ENCODE results near the gene PCDH8.
"Not testable (repeated sequence)": the region's sequence is repeated elsewhere in the genome, so short reads cannot be mapped to it uniquely, and the experiment has no call there.

The PCDH8 gene

DNA sequence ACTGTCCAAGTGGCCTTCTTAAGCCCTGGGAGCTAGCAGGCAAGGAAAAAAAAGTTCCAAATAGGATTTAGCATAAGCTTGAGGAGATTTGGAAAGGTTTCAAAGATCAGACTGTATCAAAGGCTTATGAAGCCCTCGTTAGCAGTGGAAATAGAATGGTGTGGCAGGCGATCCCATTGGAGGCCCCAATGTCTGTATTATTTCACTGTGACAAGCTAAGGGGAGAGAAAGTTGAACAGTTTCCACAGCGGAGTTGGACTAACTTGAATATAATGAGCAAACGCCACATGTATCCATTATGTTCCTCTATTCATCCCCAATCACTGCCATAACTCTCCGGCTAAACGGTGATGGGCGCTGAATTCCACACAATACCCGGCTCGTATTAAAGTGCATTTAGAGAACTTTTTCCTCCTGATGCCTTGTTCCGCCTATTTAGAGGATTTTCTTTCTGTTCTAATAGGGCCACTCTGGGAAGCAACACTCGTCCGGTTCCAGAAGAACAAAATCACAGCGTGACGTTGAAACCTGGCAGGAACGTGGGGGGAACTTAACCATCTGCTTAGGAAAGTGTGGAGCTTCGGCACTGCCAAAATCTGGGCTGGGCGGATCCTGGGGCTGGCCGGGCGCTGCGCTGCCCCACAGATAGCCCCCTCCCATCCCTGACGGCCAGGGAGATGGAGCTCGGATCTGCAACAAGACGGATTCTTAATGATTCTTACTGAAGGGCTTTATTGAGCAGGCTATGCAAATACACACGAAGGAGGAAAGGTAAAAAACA lies 1.0 kb upstream of the PCDH8 start:
- peak; percentile 87 for DNase-seq

DNA sequence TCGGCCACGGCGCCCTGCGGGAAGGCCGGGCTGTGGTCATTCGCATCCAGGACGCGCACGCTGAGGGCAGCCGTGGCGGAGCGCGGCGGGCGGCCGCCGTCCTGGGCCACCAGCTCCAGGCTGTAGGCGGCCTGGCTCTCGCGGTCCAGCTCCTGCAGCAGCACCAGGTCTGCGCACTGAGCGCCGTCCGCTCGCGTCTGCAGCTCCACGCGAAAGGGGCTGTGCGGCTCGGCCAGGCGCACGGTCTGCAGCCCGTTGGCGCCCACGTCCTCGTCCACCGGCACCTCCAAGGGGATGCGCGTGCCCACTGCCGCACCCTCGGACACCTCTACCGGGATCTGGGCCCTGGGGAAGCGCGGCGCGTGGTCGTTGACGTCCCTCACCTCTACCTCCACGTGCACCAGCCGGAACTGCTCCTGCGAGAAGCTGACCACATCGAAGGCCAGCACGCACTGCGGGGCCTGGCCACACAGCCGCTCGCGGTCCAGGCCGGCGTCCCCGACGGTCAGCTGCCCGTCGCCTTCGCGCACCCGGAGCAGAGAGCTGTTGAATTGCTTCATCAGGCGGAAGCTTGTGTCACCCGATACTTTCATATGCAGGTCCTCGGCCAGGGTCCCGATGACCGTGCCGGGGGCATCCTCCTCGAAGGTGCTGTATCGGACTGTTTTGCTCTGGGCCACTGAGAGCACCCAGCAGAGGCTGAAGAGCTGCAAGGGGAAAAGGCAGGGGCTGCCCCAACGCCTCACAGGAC lies 583 bp downstream of the PCDH8 start:
- DNase-seq: no peak

DNA sequence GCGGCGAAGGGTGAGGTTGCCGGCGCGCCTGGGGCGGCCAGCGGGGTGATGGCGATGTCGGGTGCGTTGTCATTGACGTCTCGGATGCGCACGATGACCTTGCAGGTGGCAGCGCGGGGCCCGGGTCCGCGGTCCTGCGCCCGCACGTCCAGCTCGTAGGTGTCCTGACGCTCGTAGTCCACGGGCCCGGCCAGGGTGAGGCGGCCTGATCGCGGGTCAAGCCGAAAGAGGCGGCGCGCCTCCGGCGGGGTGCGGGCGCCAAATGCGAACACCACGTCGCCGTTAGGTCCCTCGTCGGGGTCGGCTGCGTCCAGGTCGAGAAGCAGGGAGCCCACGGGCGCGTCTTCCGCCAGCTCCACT lies 1.1 kb downstream of the PCDH8 start:
- no peak for DNase-seq

DNA sequence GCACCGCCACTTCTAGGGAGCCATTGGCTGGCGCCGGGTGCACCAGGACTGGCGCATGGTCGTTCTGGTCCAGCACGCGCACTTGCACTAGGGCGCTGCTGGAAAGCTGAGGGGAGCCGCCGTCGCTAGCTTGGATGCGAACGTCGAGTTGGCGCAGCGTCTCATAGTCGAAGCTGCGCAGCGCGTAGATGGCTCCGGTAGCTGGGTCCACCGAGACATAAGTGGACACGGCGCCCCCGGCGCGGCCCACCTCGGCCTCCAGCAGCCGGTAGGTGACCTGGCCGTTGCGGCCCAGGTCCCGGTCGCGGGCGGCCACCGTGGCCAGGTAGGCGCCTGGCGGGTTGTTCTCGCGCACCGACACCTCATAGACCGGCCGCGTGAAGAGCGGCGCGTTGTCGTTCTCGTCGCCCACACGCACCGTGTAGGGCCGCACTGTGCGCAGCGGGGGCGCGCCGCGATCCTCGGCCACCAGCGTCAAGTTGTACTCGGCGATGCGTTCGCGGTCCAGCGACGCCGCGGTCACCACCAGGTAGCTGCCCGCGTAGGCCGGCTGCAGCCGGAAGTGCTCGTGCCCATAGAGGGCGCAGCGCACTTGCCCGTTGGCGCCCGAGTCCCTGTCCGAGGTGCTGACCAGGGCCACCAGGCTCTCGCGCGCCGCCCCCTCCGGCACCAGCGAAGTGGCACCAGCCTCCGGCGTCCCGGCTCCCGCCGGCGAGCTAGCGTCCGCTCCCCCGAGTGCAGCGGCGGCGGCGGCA lies 1.7 kb downstream of the PCDH8 start:
- DNase-seq: no peak

DNA sequence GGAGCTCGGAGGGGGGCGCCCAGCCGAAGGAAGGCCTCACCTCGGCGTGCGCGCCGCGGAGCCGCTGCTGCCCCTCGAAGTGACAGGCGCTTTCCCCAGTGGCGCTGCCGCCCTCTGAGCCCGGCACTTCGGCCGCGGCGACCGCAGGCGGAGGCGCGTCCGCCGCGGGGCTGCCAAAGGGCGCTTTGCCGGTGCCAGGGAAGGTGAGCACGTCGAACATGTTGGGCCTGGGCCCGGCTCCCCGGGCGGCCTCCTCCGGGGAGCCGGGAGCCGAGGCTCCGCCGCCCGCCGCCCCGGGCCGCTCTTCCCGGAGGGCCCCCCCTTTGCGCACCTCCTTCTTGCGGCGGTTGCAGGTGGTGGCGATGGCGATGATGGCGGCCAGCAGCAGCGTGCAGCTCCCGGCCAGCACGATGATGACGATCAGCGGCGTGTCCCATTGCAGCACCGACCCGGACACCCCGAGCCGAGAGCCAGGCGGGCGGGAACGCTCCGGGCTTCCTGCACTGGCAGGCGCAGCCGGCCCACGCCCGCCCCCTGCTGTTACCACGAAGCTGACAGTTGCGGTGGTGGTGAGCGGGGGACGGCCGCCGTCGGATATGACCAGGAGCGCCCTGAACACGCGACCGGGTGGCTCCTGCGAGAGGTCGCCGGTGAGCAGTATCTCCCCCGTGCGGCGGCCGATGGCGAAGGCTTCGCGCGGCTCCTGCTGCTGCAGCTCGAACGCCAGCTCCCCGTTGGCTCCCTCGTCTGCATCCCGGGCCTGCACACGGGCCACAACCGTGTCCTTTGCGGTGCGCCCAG lies 2.5 kb downstream of the PCDH8 start:
- no peak for DNase-seq

DNA sequence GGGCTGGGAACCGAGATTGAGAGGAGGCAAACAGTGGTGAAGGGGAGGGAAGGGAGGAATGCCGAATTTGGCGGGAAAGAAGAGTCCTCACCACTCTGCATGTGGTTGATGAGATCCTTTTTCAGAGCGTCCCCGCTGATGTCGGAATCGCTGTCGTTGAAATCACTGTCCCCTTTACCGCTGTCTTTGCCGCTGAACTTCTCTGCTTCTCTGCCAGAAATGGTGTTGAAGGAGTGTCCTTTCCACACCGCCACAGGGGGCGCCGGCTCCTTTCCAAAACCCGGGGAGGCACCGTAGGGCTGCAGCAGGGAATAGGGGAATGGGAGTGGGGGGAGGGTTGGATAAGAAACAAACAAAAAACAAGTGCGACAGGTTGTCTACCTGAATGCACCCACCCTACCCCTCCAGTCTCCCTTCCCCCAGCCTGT lies 3.1 kb downstream of the PCDH8 start:
- DNase-seq: no peak

DNA sequence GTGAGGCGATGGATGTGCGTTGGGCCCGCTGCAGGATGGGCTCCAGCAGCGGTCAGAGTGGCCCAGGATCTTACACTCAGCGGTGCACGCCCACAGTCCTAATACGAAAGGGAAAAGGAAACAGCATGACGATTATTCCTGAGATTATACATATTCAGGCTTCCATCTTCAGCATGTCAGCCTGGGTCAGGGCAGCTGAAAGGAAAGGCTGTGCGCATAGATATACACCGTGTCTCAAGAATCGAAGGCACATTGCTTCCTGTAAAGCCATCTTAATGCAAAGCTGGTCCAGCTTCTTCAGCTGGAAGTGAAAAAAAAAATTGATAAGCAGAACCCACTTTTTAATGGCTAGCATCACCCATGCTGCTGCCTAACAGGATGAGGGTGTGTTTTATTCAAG lies 3.6 kb downstream of the PCDH8 start:
- DNase-seq: no peak

DNA sequence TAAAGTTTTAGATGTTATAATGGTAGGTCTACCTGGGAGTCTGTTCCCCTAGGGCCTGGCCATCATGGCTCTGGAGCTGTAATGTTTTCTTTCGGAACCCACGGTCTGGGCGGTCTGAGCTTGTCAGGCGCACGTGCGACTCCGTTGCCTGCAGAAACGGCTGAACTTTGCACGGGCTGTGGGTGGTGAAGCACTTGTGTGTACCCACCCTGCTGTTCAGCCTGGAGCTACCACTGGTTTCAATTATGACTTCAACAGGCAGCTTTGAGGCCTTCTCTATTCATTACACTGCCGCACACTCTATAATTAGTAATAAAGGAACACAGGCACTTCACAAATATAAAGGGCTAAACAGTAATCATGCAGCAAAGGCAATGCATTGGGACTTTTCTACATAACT lies 6.0 kb downstream of the PCDH8 start:
- no peak for DNase-seq

DNA sequence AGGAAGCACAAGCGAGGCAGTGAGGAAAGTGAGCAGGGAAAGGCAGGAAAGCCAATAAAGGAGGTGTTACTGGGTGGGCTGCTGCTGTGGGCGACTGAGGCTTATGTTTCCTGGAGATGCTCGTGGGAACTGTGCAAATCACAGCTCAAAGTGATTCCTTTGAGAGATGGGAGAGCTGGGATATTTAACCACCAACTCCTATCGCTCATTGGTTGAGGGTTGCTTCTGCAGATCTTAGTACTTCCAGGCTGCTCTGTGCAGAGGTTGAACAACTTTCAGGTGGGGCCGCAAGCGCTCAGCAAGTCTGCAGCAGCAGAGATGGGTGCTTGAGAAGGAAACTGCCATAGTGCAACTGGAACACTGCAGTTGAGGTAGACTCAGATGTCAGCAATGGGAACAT lies 8.4 kb downstream of the PCDH8 start:
- no peak for DNase-seq

DNA sequence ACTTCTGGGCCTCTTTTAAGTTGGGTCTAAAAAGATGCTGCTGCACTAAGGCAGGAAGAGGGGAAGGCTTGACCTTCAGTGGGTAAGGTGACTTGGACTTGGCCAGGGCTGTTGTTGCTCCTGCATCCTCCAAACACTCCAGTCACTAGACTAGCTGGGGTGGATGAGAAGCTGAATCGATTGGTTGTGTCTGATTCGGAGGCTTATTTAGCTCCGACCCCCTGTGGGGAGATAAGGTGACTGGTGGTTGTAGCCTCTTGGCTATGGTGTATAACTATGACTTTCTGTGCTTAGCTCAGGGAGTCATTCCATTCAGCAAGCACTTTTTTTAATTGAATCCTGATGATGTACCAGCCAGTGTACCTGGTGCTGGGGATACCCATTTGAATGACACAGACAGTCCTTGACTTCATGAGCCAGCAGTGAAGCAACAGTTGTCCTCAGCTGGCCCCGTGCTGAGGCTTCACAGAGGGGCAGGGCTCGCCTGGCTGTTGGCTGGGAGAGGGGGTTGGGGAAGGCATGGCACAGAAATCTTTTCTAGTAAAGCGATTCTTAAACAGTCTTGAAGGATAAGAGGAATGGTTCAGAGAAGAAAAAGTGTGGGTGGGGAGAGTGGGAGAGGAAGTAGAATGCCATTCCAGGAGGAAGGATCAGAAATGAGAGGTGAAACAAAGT lies 9.9 kb downstream of the PCDH8 start:
- no peak for DNase-seq

DNA sequence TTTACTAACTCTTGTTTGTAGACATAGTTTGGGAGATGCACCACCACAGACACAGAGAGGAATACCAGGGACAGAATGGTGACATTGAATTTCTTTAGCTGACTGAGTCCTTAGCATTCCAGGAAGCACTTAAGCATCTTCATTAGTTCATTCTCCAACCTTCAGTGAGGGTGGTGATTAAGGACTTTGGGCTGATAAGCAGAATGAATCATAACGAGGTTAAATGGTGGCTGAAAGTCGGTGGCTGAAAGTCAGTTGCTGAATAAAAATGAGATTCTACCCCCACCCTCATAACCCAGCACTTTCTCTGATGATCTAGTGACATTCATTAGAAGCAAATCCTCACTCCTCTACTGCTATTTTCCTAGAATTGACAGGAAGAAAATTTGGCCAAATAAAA lies 10.6 kb downstream of the PCDH8 start:
- no peak for DNase-seq

DNA sequence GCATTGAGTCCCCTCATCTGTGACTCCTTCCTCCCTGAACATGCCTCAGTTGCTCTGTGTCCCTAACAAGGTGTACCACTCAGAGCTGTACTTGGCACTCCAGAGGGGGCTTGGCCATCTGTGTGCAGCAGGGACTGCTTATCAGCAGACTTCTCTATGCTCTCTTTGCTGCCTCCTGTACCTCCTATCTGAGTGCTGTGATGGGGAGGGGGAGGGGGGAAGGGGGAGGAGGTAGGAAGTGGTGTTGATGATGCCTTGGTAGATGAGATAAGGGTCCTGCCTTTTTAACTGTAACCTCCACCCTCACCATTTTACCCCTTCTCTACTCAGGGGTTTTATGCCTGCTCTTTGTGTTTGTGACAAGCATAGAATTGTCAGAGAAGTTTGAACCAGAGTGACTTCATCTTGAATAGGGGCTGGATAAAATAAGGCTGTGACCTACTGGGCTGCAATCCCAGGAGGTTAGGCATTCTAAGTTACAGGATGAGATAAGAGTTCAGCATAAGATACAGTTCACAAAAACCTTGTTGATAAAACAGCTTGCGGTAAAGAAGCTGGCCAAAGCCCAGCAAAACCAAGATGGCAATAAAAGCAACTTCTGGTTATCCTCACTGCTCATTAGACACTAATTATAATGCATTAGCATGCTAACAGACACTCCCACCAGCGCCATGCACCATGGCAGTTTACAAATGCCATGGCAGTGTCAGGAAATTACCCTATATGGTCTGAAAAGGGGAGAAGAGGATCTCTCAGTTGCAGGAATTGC lies 13.2 kb downstream of the PCDH8 start:
- DNase-seq: no peak

DNA sequence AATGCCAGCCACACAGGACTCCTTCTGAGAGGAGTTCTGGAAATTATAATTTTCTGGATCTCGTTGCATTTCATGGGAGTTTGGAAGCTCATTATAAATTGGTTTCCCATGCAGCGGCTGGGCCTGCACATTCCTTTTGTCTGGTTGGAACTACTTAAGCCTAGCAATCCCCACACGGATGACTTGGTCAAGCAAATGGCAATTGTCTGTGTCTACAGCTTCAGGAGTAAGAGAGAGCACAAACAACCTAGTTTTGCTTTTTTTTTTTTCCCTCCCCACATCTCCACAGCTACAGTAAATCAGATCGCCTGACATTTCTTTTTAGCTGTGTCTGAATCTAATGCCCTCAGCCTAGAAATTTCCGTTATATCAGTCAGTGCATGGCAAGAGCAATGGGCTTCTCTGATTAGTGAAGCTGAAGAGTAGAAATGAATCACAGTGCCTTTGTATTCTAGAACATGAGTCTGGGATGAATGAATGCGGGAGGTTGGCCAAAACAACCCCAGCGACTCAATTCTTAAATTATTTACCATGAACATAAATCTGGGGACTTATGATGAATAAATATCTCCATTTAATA lies 15.1 kb downstream of the PCDH8 start:
- DNase-seq: no peak

DNA sequence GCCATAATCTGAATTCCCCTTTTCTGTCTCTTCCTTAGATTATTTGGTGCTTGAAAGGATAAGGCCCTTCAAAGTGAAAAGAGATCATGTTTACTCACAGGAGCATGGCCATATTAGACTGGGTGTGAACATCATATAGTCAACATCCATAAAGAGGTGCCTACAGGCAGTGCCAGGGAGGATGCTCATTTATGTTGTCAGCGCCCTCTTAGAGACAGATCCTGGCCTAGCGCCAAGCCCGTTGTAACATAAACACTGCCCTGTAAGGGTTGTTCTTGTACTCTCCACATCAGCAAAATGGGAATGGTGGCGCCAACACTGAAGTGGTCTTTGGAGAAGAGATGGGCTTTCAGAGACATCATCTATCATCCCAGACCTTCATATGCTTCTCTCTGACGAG lies 16.1 kb downstream of the PCDH8 start:
- peak; percentile 43 for DNase-seq

DNA sequence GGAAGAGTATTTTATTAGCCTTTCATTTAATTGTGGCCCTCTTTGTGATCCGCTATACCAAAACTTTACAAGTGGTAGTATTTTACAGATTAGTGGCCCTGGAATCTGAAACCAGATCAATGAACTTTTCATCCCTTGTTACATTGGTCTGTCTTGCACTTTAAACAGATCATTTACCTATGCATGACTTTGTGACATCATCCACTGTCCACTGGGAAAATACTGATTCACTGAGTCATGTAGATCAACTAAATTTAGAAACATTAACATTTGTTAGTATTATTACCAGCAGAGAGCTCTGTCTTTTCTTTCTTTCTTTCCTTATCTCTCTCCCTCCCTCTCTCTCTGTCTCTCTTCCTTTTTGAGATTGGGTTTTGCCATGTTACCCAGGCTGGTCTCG lies 17.5 kb downstream of the PCDH8 start:
- no peak for DNase-seq

DNA sequence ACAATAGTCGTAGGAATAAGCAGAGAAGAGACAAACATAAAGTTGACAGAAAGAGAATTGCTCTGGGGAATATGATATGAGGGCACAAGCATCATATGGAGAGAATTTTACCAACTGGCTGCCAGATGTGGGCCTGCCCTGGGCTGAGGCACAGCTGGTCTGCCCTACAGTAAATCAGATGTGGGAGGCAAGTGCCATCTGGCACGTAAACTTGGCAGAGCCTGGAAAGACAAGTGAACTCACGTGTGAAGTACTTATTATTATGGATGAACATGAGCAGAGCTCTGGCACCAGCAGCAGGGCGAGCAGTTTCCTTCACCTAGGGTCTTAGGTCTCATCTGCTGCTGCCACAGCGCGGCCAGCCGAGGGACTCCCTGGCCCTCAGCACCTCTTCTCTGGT lies 20.6 kb downstream of the PCDH8 start:
- peak; percentile 67 for DNase-seq

DNA sequence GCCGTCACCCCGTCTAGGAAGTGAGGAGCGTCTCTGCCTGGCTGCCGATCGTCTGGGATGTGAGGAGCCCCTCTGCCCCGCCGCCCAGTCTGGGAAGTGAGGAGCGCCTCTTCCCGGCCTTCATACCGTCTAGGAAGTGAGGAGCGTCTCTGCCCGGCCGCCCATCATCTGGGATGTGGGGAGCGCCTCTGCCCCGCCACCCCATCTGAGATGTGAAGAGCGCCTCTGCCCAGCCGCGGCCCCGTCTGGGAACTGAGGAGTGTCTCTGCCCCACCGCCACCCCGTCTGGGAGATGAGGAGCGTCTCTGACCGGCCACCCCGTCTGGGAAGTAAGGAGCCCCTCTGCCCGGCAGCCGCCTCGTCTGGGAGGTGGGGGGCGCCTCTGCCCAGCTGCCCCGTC lies 30.6 kb downstream of the PCDH8 start:
- DNase-seq: not testable (repeated sequence)

DNA sequence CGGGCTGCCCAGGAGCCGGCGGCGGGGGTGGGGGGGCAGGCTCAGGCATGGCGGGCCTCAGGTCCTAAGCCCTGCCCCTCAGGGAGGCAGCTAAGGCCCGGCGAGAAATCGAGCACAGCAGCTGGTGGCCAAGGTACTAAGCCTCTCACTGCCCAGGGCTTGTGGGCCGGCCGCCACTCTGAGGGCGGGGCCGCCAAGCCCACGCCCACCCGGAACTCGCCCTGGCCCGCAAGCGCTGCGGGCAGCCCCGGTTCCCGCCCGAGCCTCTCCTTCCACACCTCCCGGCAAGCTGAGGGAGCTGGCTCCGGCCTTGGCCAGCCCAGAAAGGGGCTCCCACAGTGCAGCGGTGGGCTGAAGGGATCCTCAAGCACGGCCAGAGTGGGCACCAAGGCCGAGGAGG lies 33.1 kb downstream of the PCDH8 start:
- DNase-seq: no peak

DNA sequence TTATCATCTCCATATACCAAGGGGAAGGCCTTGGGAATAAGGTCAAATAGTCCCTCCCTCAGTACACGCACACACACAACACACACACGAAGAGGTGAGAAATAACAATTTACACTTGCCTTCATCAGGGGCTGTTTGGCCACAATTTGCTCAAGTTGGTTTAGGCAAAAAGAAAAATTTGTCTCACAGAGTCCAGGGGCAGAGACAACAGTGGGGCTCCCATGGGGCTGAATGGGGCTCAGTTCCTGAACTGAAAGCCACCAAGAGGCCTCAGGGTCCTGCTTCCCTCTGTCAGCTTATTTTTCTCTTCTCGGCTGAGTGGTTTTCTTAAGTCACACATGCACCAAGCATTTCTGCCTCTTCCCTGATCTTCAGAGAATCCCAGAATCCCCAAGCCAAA lies 35.5 kb downstream of the PCDH8 start:
- no peak for DNase-seq

DNA sequence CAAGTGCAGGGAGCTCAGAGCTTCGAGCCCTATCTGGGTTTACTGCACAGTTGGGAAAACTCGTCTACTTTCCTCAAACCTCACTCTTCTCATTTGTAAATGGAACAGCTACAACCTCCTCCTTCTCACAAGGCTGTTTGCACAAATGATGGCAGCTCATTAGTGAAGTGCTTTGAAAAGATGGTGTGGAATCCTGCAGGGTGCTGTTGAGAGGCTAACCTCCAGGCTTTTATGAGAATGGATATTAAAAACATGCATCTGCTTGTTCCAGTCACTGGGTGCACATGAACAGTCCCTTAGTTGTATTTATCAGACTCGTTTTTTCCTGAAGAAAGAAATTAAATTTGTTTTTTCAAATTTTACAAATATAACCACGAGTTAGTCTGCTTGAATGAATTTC lies 36.6 kb downstream of the PCDH8 start:
- DNase-seq: no peak

DNA sequence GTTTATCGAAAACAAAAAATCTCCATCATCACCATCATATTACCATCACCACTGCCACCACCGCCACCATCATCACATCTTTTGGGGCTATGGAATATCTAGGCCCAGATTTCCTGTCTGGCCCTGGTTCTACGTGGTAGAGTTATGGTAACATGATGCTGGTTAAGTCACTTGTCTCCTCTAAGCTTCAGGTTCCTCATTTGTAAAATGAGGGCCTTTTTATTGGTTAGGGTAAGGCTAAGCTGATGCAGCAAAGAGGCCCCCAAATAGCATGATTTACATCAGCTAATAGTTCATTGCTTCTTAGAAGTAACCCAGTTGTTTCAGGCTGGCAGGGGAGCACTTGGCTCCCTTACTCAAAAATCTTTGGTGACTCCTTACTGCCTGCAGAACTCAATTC lies 37.9 kb downstream of the PCDH8 start:
- no peak for DNase-seq

Measured in NCI-H446 treated with DMSO at 0.1 percent for 48 hours (cell line).